HepG2 (cell line): ENCODE results near the gene BMF. TPM values are rescaled to one million over a fixed set of nuclear protein-coding genes. Genes with fewer than 3 reads are reported as not detected.

Experiments
- DNMT1 ChIP-seq: sonication (generic); formaldehyde crosslinking; IDR thresholded peaks from 2 replicates; pipeline ENCODE4 v1.5.1; 2020; ENCODE audit warnings: mild to moderate bottlenecking, missing genetic modification reagents
- IRF2 ChIP-seq: IDR thresholded peaks from 2 replicates; pipeline ENCODE4 v1.6.1; 2018; ENCODE audit warnings: missing genetic modification reagents, missing compliant biosample characterization
- MIER3 ChIP-seq: IDR thresholded peaks from 2 replicates; pipeline ENCODE4 v1.6.1; 2016; ENCODE audit warnings: missing compliant biosample characterization, borderline replicate concordance
- NFKB2 ChIP-seq: sonication (generic); formaldehyde crosslinking; IDR thresholded peaks from 2 replicates; pipeline ENCODE4 v1.4.0; 2020; ENCODE audit warnings: missing genetic modification reagents, borderline replicate concordance
- NR2F1 ChIP-seq, 2 experiments: fragments of 450-650 bp in 1 of 2; formaldehyde crosslinking in 1 of 2; IDR thresholded peaks; 2 replicates each; pipeline versions ENCODE4 v1.5.0 to v1.6.1; 2016 to 2020; ENCODE audit warnings: mild to moderate bottlenecking in 1 of 2, missing compliant biosample characterization in 1 of 2, missing genetic modification reagents in 1 of 2, moderate library complexity in 1 of 2
- PRMT3 ChIP-seq: sonication (generic); formaldehyde crosslinking; IDR thresholded peaks from 2 replicates; pipeline ENCODE4 v1.8.1; 2022; ENCODE audit warnings: low read depth, mild to moderate bottlenecking, moderate library complexity, missing genetic modification reagents, borderline replicate concordance
- SOX6 ChIP-seq, 2 experiments: fragments of 450-650 bp in 1 of 2; sonication (generic) in 1 of 2; formaldehyde crosslinking in 1 of 2; IDR thresholded peaks; 2 replicates each; pipeline versions ENCODE4 v1.4.0 to v1.6.1; 2017 to 2020; ENCODE audit warnings: antibody characterized with exemption in 1 of 2, mild to moderate bottlenecking in 1 of 2, missing genetic modification reagents in 1 of 2
- TBX2 ChIP-seq: sonication (generic); formaldehyde crosslinking; IDR thresholded peaks from 2 replicates; pipeline ENCODE4 v1.5.0; 2020; ENCODE audit warnings: missing genetic modification reagents, mild to moderate bottlenecking, borderline replicate concordance
- ZBTB20 ChIP-seq: sonication (generic); formaldehyde crosslinking; IDR thresholded peaks from 2 replicates; pipeline ENCODE4 v1.8.1; 2023; ENCODE audit warnings: missing genetic modification reagents, low read depth, mild to moderate bottlenecking, borderline replicate concordance
- ZEB1 ChIP-seq: IDR thresholded peaks from 2 replicates; pipeline ENCODE4 v1.6.1; 2012; ENCODE audit warnings: mild to moderate bottlenecking, low read depth, inconsistent platforms; ENCODE audit not compliant: insufficient replicate concordance
- ZNF350 ChIP-seq: sonication (generic); formaldehyde crosslinking; IDR thresholded peaks from 2 replicates; pipeline ENCODE4 v1.4.0; 2020; ENCODE audit warnings: mild to moderate bottlenecking, low read depth, missing genetic modification reagents, borderline replicate concordance
- ZNF629 ChIP-seq: sonication (generic); formaldehyde crosslinking; conservative IDR thresholded peaks from 2 replicates; pipeline ENCODE4 v1.5.0; 2020; ENCODE audit warnings: missing genetic modification reagents
- ZNF773 ChIP-seq: sonication (generic); formaldehyde crosslinking; IDR thresholded peaks from 2 replicates; pipeline ENCODE4 v1.4.0; 2020; ENCODE audit warnings: missing genetic modification reagents, borderline replicate concordance
- polyA plus RNA-seq, 8 experiments: library from polyadenylated mRNA; depleted of rRNA in 3 of 8; stranded (reverse) in 7 of 8; unstranded in 1 of 8; fragments of >200 nt; fragmentation: Illumina TruSeq in 4 of 8; extraction: Trizol in 4 of 8; gene quantifications; 2 replicates each; pipeline versions ENCODE4 v1.2.1 to v1.2.3, GENCODE V29; 2011 to 2016; ENCODE audit warnings: low read depth in 4 of 8, missing spikeins in 1 of 8, mixed read lengths in 1 of 8; ENCODE audit not compliant: insufficient read depth in 1 of 8
- total RNA-seq, 5 experiments: library from RNA; depleted of rRNA; stranded (reverse); fragments of >200 nt; fragmentation: Illumina TruSeq; extraction: Trizol; gene quantifications; 2 replicates each; pipeline ENCODE4 v1.2.3, GENCODE V29; 2016; ENCODE audit warnings: low read depth in 1 of 5
- TF ChIP-seq, protein P1 (sequence below): sonication (generic); formaldehyde crosslinking; conservative IDR thresholded peaks from 2 replicates; pipeline ENCODE4 v1.8.0; 2022; ENCODE audit warnings: missing genetic modification reagents
- TF ChIP-seq, protein P2 (sequence below): sonication (generic); formaldehyde crosslinking; IDR thresholded peaks from 2 replicates; pipeline ENCODE4 v1.5.0; 2020; ENCODE audit warnings: missing genetic modification reagents
- TF ChIP-seq, protein P3 (sequence below): sonication (generic); formaldehyde crosslinking; IDR thresholded peaks from 2 replicates; pipeline ENCODE4 v1.4.0; 2020; ENCODE audit warnings: missing genetic modification reagents
- TF ChIP-seq, protein P4 (sequence below), 2 experiments: fragments of 450-650 bp in 1 of 2; sonication (generic) in 1 of 2; formaldehyde crosslinking in 1 of 2; IDR thresholded peaks; 2 replicates each; pipeline versions ENCODE4 v1.6.1 to v1.8.0; 2016 to 2022; ENCODE audit warnings: antibody characterized with exemption in 1 of 2, mild to moderate bottlenecking in 1 of 2, missing genetic modification reagents in 1 of 2

BMF gene
- total and polyA plus RNA-seq, 2 of the 13 experiments (the other 11 are each of a cell fraction or from before 2014, with no cell fraction given), result 8.7 to 15.9 TPM

DNA sequence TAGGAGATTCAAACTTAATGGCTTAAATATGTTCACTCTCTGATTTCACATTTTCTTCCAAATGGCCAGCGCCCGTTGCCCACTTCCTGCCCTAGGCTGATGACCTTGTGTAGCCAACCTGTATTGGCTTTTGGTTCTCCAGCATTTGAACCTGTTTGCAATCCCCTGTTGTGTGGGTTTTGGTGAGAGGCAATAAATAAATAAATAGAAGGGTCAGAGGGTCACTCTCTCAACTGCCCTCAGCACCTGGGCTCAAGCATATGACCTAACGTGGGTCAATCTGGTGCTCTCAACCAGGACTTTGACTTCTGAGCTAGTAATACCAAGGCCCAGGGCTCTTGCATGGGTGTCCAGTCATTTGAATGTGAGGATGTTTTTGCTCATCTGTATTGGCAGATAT lies 67.9 kb downstream of the BMF start (continued):
- TF ChIP-seq, protein P1, sequence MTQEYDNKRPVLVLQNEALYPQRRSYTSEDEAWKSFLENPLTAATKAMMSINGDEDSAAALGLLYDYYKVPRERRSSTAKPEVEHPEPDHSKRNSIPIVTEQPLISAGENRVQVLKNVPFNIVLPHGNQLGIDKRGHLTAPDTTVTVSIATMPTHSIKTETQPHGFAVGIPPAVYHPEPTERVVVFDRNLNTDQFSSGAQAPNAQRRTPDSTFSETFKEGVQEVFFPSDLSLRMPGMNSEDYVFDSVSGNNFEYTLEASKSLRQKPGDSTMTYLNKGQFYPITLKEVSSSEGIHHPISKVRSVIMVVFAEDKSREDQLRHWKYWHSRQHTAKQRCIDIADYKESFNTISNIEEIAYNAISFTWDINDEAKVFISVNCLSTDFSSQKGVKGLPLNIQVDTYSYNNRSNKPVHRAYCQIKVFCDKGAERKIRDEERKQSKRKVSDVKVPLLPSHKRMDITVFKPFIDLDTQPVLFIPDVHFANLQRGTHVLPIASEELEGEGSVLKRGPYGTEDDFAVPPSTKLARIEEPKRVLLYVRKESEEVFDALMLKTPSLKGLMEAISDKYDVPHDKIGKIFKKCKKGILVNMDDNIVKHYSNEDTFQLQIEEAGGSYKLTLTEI (CRISPR knock-in tag), result no peak
- TF ChIP-seq DNMT1 (CRISPR knock-in tag) (no peak), IRF2 (CRISPR knock-in tag) (peak; percentile 31; the same call in 1 of the 2 replicates), MIER3 (peak; percentile 55; the same call in 1 of the 2 replicates), ZBTB20 (peak; percentile 43; the same call in 1 of the 2 replicates), ZNF350 (CRISPR knock-in tag) (no peak), ZNF773 (CRISPR knock-in tag) (0 out of 2 replicates have a peak, but pooled peaks have one; percentile 14), NR2F1 (CRISPR knock-in tag; IDR thresholded peaks at IDR 0.05) (peak; percentile 92 to 97), PRMT3 (CRISPR knock-in tag) (no peak), SOX6 (IDR thresholded peaks at IDR 0.05) (no peak), SOX6 (CRISPR knock-in tag; IDR thresholded peaks at IDR 0.05) (peak; percentile 68), NFKB2 (CRISPR knock-in tag) (no peak), ZNF629 (CRISPR knock-in tag) (no peak), ZEB1 (no peak), TBX2 (CRISPR knock-in tag) (peak; percentile 27; the same call in 1 of the 2 replicates)
- TF ChIP-seq, protein P2, sequence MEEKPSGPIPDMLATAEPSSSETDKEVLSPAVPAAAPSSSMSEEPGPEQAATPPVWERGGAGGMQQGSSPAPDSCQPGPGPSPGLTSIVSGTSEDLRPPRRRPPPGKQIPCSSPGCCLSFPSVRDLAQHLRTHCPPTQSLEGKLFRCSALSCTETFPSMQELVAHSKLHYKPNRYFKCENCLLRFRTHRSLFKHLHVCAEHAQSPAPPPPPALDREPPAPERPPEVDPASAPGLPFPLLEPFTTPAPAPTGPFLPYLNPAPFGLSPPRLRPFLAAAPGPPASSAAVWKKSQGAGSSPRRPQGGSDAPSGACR (CRISPR knock-in tag), result 0 out of 2 replicates have a peak, but pooled peaks have one; percentile 46
- TF ChIP-seq, protein P3, sequence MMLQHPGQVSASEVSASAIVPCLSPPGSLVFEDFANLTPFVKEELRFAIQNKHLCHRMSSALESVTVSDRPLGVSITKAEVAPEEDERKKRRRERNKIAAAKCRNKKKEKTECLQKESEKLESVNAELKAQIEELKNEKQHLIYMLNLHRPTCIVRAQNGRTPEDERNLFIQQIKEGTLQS (CRISPR knock-in tag), result no peak
- TF ChIP-seq, protein P4, sequence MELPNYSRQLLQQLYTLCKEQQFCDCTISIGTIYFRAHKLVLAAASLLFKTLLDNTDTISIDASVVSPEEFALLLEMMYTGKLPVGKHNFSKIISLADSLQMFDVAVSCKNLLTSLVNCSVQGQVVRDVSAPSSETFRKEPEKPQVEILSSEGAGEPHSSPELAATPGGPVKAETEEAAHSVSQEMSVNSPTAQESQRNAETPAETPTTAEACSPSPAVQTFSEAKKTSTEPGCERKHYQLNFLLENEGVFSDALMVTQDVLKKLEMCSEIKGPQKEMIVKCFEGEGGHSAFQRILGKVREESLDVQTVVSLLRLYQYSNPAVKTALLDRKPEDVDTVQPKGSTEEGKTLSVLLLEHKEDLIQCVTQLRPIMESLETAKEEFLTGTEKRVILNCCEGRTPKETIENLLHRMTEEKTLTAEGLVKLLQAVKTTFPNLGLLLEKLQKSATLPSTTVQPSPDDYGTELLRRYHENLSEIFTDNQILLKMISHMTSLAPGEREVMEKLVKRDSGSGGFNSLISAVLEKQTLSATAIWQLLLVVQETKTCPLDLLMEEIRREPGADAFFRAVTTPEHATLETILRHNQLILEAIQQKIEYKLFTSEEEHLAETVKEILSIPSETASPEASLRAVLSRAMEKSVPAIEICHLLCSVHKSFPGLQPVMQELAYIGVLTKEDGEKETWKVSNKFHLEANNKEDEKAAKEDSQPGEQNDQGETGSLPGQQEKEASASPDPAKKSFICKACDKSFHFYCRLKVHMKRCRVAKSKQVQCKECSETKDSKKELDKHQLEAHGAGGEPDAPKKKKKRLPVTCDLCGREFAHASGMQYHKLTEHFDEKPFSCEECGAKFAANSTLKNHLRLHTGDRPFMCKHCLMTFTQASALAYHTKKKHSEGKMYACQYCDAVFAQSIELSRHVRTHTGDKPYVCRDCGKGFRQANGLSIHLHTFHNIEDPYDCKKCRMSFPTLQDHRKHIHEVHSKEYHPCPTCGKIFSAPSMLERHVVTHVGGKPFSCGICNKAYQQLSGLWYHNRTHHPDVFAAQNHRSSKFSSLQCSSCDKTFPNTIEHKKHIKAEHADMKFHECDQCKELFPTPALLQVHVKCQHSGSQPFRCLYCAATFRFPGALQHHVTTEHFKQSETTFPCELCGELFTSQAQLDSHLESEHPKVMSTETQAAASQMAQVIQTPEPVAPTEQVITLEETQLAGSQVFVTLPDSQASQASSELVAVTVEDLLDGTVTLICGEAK (IDR thresholded peaks at IDR 0.05), result no peak
- TF ChIP-seq, protein P4 (CRISPR knock-in tag; IDR thresholded peaks at IDR 0.05), result peak; percentile 14; the same call in 1 of the 2 replicates
